ENCODE measurements around the gene CAMTA1. TPM values are rescaled to one million over a fixed set of nuclear protein-coding genes. Genes with fewer than 3 reads are reported as not detected.
A peak's percentile ranks its signal among the peaks of the same experiment; 100 is the strongest.

Gene CAMTA1
- total RNA-seq, 1 experiment from 2014 or later: 82.2 TPM

DNA sequence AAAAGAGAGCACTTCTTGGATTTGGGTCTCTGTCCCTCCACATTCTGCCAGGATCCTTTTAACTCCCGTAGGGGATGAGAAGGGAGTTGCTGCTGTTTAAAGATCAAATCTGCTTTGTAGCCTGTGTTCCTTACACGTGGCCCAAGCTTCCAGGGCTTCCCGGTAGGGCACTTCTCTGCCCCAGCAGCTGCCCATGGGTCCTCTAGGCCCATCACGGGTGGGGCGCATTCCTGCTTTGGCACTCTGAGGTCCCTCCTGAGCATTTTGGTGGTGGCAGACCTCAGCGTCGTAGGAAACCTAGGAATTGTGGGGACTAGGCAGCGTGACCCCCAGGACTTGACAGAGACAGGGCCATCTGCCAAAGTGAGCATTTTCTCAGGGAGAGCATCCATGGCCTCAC lies 565.5 kb downstream of the CAMTA1 start:
- CTCF ChIA-PET: no interaction called here
- Histone ChIP-seq H3K27me3 (ENCODE audit: control insufficient read depth, insufficient read depth, low read length) (no peaks in the 10 kb centered on the region), H3K36me3 (ENCODE audit: control insufficient read depth, insufficient read depth, low read length) (no peaks in the 10 kb centered on the region), H3K4me1 (ENCODE audit: control insufficient read depth, insufficient read depth, low read length) (no peaks in the 10 kb centered on the region), H3K27ac (ENCODE audit: low read length) (no peak overlapping the region), H3K4me3 (ENCODE audit: low read depth in 2 of 2, low read length in 2 of 2) (no peak overlapping the region), H3K9me3 (ENCODE audit: control insufficient read depth, insufficient read depth, low read depth, low read length) (no peaks in the 10 kb centered on the region)
- TF ChIP-seq POLR2AphosphoS5 (IDR thresholded peaks at IDR 0.05; ENCODE audit: low read depth, low read length) (no peak), TCF7L2 (IDR thresholded peaks at IDR 0.05; ENCODE audit: low read depth, low read length) (no peak)
- no peak for DNase-seq (ENCODE audit: low read depth, low spot score)
- intact Hi-C loops (cut with micrococcal nuclease; ENCODE audit: unreplicated experiment): no loop called here
- BruUV-seq (replicated peaks): no TSS peak
- in situ Hi-C loops (cut with HindIII; ENCODE audit: low pct_unique_long_range_greater_than_20kb, low sequenced_read_pairs): no loop called here
- POLR2A ChIA-PET: no interaction called here
- ATAC-seq: no peak

GRCh38 chr1:7351649-7352048 lies 566.4 kb downstream of the CAMTA1 start:
- CTCF ChIA-PET: no interaction called here
- no peak overlapping the region for H3K27ac ChIP-seq (ENCODE audit: low read length)
- no peaks in the 10 kb centered on the region for H3K9me3 ChIP-seq (ENCODE audit: control insufficient read depth, insufficient read depth, low read depth, low read length)
- BruUV-seq (replicated peaks): no TSS peak
- in situ Hi-C loops (cut with HindIII; ENCODE audit: low pct_unique_long_range_greater_than_20kb, low sequenced_read_pairs) (no loop called here), intact Hi-C loops (cut with micrococcal nuclease; ENCODE audit: unreplicated experiment) (no loop called here)
- no peak for DNase-seq (ENCODE audit: low read depth, low spot score)
- no peak overlapping the region for H3K4me3 ChIP-seq (ENCODE audit: low read depth in 2 of 2, low read length in 2 of 2)
- no peak for TF ChIP-seq TCF7L2 (IDR thresholded peaks at IDR 0.05; ENCODE audit: low read depth, low read length)
- TF ChIP-seq POLR2AphosphoS5 (IDR thresholded peaks at IDR 0.05; ENCODE audit: low read depth, low read length): no peak
- TF ChIP-seq SIN3A (IDR thresholded peaks at IDR 0.05; ENCODE audit: borderline replicate concordance, insufficient read depth, low read depth, low read length): no peak
- no peak for TF ChIP-seq REST (IDR thresholded peaks at IDR 0.05; ENCODE audit: insufficient read depth in 1 of 2, low read depth in 2 of 2, low read length in 1 of 2)
- TF ChIP-seq, protein P1, sequence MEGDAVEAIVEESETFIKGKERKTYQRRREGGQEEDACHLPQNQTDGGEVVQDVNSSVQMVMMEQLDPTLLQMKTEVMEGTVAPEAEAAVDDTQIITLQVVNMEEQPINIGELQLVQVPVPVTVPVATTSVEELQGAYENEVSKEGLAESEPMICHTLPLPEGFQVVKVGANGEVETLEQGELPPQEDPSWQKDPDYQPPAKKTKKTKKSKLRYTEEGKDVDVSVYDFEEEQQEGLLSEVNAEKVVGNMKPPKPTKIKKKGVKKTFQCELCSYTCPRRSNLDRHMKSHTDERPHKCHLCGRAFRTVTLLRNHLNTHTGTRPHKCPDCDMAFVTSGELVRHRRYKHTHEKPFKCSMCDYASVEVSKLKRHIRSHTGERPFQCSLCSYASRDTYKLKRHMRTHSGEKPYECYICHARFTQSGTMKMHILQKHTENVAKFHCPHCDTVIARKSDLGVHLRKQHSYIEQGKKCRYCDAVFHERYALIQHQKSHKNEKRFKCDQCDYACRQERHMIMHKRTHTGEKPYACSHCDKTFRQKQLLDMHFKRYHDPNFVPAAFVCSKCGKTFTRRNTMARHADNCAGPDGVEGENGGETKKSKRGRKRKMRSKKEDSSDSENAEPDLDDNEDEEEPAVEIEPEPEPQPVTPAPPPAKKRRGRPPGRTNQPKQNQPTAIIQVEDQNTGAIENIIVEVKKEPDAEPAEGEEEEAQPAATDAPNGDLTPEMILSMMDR (IDR thresholded peaks at IDR 0.05): no peak
- POLR2A ChIA-PET: no interaction called here
- ATAC-seq: no peak
- no peaks in the 10 kb centered on the region for H3K36me3 ChIP-seq (ENCODE audit: control insufficient read depth, insufficient read depth, low read length)
- H3K27me3 ChIP-seq (ENCODE audit: control insufficient read depth, insufficient read depth, low read length): no peaks in the 10 kb centered on the region
- no peaks in the 10 kb centered on the region for H3K4me1 ChIP-seq (ENCODE audit: control insufficient read depth, insufficient read depth, low read length)

GRCh38 chr1:7352364-7352763 lies 567.1 kb downstream of the CAMTA1 start:
- TF ChIP-seq TCF7L2 (IDR thresholded peaks at IDR 0.05; ENCODE audit: low read depth, low read length): no peak
- no peak for TF ChIP-seq REST (IDR thresholded peaks at IDR 0.05; ENCODE audit: insufficient read depth in 1 of 2, low read depth in 2 of 2, low read length in 1 of 2)
- TF ChIP-seq, protein P1 (IDR thresholded peaks at IDR 0.05): no peak
- TF ChIP-seq POLR2AphosphoS5 (IDR thresholded peaks at IDR 0.05; ENCODE audit: low read depth, low read length): no peak
- TF ChIP-seq SIN3A (IDR thresholded peaks at IDR 0.05; ENCODE audit: borderline replicate concordance, insufficient read depth, low read depth, low read length): no peak

More at GRCh38 chr1:7352364-7352763, 567.1 kb downstream of the CAMTA1 start:
- Histone ChIP-seq H3K36me3 (ENCODE audit: control insufficient read depth, insufficient read depth, low read length) (no peaks in the 10 kb centered on the region), H3K4me1 (ENCODE audit: control insufficient read depth, insufficient read depth, low read length) (no peaks in the 10 kb centered on the region), H3K4me3 (ENCODE audit: low read depth in 2 of 2, low read length in 2 of 2) (no peak overlapping the region), H3K9me3 (ENCODE audit: control insufficient read depth, insufficient read depth, low read depth, low read length) (no peaks in the 10 kb centered on the region), H3K27ac (ENCODE audit: low read length) (no peak overlapping the region), H3K27me3 (ENCODE audit: control insufficient read depth, insufficient read depth, low read length) (no peaks in the 10 kb centered on the region)
- ATAC-seq (0 out of 2 replicates have a peak, but pooled peaks have one; percentile 26), DNase-seq (ENCODE audit: low read depth, low spot score) (no peak)
- in situ Hi-C loops (cut with HindIII; ENCODE audit: low pct_unique_long_range_greater_than_20kb, low sequenced_read_pairs): no loop called here
- POLR2A ChIA-PET: no interaction called here
- BruUV-seq (replicated peaks): no TSS peak
- intact Hi-C loops (cut with micrococcal nuclease; ENCODE audit: unreplicated experiment): no loop called here
- CTCF ChIA-PET: no interaction called here
